D721Med (cell line): Measurements from ENCODE around the gene KSR1.

Experiments
- DNase-seq: peaks from one replicate; pipeline ENCODE4 v3.0.0; 2011; ENCODE audit warnings: low spot score; ENCODE audit not compliant: insufficient read length
- FAIRE-seq: peaks from 2 replicates; lab custom pipeline; 2011; peaks lifted over from hg19 to GRCh38; lab: Jason Lieb, UNC
- TF ChIP-seq, protein P1 (sequence below): IDR thresholded peaks from 2 replicates; pipeline ENCODE4 v1.5.1; 2012; ENCODE audit warnings: mild to moderate bottlenecking, control low read depth; ENCODE audit not compliant: insufficient read depth; ENCODE audit errors: missing control alignments

KSR1 gene

DNA sequence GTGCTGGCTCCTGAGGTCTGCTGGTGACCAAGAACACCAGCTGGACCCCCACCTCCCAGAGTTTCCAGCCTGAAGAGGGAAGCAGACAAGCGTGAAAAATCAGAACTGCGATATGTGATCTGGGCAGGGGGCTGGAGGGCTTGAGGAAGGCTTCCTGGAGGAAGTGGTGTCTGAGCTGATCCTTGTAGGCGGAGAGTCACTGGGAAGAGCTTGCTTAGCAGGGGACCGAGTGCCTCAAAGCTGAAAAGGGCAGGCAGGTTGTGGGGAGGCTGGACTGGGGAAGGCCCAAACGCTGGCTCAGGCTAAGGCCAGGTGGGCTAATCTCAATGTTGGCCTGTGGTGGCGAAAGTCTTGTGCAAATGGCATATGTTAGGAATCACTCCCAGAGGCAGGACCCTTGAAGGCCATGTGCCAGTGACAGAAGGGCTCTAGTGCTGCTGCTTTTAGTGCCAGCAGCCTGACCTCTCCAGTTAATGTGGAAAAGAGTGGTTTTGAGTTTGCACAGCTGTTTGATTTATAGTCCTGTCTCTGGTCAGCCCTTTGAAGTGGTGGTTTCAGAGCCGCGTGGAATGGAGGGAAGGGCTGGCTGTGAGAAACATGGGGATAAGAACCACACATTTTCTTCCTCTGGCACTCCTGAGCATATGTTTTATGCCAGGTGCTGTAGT is 89.4 kb downstream of the KSR1 start:
- no peak for DNase-seq
- TF ChIP-seq, protein P1, sequence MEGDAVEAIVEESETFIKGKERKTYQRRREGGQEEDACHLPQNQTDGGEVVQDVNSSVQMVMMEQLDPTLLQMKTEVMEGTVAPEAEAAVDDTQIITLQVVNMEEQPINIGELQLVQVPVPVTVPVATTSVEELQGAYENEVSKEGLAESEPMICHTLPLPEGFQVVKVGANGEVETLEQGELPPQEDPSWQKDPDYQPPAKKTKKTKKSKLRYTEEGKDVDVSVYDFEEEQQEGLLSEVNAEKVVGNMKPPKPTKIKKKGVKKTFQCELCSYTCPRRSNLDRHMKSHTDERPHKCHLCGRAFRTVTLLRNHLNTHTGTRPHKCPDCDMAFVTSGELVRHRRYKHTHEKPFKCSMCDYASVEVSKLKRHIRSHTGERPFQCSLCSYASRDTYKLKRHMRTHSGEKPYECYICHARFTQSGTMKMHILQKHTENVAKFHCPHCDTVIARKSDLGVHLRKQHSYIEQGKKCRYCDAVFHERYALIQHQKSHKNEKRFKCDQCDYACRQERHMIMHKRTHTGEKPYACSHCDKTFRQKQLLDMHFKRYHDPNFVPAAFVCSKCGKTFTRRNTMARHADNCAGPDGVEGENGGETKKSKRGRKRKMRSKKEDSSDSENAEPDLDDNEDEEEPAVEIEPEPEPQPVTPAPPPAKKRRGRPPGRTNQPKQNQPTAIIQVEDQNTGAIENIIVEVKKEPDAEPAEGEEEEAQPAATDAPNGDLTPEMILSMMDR = no peak
- FAIRE-seq = no peak

DNA sequence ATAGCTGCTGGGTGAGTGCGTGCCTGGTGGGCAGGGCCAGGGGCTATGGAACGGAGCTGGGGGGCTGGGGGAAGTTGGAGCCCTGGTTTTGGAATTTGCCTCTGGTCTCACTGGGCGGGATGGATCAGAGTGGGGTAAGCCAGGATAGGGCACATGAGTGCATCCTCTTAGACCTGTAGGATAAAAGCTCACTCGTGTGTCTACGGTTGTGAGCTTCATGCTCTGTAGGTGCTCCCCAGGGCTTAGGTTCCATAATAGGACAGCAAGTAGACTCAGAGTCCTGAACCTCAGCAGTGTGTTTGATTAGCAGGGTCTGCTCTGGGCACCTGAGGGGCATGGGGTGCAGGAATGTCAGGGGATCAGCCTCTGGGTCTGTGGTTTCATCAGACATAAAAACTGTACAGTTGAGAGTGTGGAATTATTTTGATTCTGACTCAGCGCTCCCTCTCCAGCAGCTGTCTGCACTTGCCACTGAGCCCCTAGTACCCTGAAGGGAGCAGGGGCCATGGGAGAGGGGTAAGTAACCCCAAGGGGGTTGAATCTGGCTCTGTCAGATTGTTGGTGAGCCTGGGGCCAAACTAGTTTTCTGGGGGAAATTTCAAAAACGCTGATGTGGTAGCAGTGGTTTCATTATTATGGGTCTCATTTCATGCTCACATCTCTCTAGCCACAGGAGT is 90.5 kb downstream of the KSR1 start:
- FAIRE-seq (no peak), DNase-seq (no peak)
- TF ChIP-seq, protein P1 = no peak

DNA sequence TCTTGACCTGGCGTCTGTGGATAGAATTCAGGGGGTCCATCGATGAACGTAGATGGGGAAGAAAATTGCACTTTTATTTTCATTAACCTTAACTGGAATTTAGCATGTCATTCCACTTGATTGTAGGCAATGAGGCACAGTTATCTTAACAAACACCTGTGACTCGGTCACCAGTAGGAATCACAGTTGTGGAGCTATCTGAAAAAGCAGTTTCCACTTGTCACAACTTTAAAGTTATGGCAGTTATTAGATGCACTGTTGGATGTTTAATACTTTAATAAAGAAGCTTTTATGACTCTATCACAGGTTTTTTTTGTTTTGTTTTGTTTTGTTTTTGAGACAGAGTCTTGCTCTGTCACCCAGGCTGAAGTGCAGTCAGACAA is 91.0 kb downstream of the KSR1 start:
- FAIRE-seq (no peak), DNase-seq (no peak)
- TF ChIP-seq, protein P1 = no peak

DNA sequence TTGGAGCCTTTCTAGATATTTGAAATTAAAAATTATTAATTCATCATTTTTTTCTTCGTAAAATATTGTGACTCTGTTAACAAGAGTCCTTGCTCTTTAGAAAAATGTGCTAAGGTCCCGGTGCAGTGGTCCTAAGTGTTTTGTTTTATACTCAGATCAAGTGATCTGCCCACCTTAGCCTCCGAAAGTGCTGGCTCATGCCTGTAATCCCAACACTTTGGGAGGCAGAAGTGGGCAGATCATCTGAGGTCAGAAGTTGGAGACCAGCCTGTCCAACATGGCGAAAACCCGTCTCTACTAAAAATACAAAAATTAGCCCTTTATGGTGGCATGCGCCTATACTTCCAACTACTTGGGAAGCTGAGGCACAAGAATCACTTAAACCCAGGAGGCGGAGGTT is 92.1 kb downstream of the KSR1 start:
- TF ChIP-seq, protein P1 = no peak
- FAIRE-seq (no peak), DNase-seq (no peak)

DNA sequence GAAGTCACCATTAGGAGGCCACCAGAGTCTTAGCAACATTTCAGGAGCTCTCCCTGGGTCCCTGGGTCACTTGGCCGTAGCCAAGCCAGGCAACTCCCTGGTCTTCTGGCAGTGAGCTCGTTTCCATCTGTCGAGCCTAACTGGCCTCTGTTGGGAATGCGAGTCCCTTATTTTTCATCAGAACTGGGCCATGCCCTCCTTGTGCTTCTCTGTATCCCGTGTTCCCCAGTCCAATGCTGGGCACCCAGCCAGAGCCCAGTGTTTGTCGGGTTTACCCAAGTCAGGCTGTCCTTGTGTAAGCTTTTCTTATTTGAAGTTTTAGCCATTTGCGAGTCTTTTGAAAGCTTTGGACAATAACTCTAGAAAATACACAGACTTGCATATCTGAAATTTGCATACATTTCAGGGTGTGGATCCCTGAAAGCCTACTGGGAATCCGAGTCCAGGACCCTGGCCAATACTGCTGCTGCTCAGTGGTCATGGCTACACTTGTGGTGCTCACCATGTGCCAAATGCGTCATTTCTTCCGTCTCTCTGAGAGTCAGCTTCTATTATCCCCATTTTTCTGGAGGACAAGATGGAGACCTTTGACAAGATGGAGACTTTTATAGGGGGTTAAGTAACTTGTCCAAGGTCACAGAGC is 93.1 kb downstream of the KSR1 start:
- DNase-seq = no peak
- TF ChIP-seq, protein P1 = no peak
- FAIRE-seq = no peak

DNA sequence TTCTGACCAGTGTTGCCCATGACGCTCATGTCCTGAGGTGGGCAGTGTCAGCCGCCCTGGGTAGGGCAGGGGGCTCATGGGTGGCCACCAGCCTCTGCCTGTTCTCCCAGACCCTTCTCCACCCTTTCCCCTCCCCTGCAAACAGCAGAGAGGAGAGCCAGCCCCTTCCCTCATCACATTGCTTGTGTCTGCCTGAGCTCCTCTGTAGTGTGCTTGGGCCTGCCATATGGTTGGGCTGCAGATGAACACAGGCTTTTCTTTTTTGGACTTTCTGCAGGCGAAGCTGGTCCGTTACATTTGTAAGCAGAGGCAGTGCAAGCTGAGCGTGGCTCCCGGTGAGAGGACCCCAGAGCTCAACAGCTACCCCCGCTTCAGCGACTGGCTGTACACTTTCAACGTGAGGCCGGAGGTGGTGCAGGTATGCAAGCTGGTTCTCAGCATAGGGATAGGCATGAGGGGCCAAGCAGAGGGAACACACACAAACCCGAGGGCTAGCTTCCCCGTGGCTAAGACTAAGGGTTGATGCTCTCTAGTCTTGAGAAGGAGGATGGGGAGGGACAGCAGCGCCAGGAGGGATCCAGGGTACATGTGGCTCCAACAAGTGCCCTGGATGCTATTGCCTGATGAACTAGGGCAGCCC is 94.2 kb downstream of the KSR1 start:
- TF ChIP-seq, protein P1 = no peak
- FAIRE-seq (no peak), DNase-seq (no peak)
